ENCODE measurements around the gene USP22.

USP22 gene

GRCh38 chr17:20996724-20997615 lies 45.8 kb downstream of the USP22 start:
- Histone ChIP-seq H2AFZ (ENCODE audit: low read depth, low read length, severe bottlenecking) (no peak overlapping the region), H4K20me1 (ENCODE audit: low read depth, low read length) (peaks cover 5% of the 10 kb centered on the region; the same call in 1 of the 2 replicates), H3K27me3 (ENCODE audit: low read length) (no peaks in the 10 kb centered on the region), H3K4me2 (ENCODE audit: low read depth, low read length, poor library complexity, severe bottlenecking) (no peak overlapping the region), H3K9ac (ENCODE audit: low read length) (no peak overlapping the region), H3K4me3 (ENCODE audit: insufficient read depth, low read length, poor library complexity, severe bottlenecking) (no peak overlapping the region), H3K36me3 (ENCODE audit: low read length) (no peaks in the 10 kb centered on the region; the same call in 1 of the 2 replicates), H3F3A (ENCODE audit: insufficient read depth) (peaks cover 31% of the 10 kb centered on the region), H3K79me2 (ENCODE audit: insufficient read depth, low read length) (no peaks in the 10 kb centered on the region), H3K9me2 (replicated peaks; ENCODE audit: insufficient read depth, low read length) (no peaks in the 10 kb centered on the region), H3K9me3 (ENCODE audit: insufficient read depth, low read length) (no peaks in the 10 kb centered on the region), H3K27ac (ENCODE audit: low read depth, low read length) (no peak overlapping the region)
- no peak for TF ChIP-seq EZH2phosphoT487 (conservative IDR thresholded peaks at IDR 0.05; ENCODE audit: low read length)
- no peak for TF ChIP-seq CTCF (IDR thresholded peaks at IDR 0.05; ENCODE audit: insufficient read depth, low read length, poor library complexity, severe bottlenecking)

- Histone ChIP-seq H2AFZ (ENCODE audit: low read depth, low read length, severe bottlenecking) (no peak overlapping the region), H3K4me2 (ENCODE audit: low read depth, low read length, poor library complexity, severe bottlenecking) (no peak overlapping the region), H3K9me3 (ENCODE audit: insufficient read depth, low read length) (no peaks in the 10 kb centered on the region), H3F3A (ENCODE audit: insufficient read depth) (peaks cover 24% of the 10 kb centered on the region), H3K9me2 (replicated peaks; ENCODE audit: insufficient read depth, low read length) (no peaks in the 10 kb centered on the region), H4K20me1 (ENCODE audit: low read depth, low read length) (peaks cover 5% of the 10 kb centered on the region; the same call in 1 of the 2 replicates), H3K79me2 (ENCODE audit: insufficient read depth, low read length) (no peaks in the 10 kb centered on the region), H3K27me3 (ENCODE audit: low read length) (no peaks in the 10 kb centered on the region), H3K9ac (ENCODE audit: low read length) (no peak overlapping the region), H3K27ac (ENCODE audit: low read depth, low read length) (no peak overlapping the region), H3K36me3 (ENCODE audit: low read length) (no peaks in the 10 kb centered on the region; the same call in 1 of the 2 replicates), H3K4me3 (ENCODE audit: insufficient read depth, low read length, poor library complexity, severe bottlenecking) (no peak overlapping the region)
- TF ChIP-seq CTCF (IDR thresholded peaks at IDR 0.05; ENCODE audit: insufficient read depth, low read length, poor library complexity, severe bottlenecking) (no peak), EZH2phosphoT487 (conservative IDR thresholded peaks at IDR 0.05; ENCODE audit: low read length) (no peak)
Measured at GRCh38 chr17:20995873-20996723, 46.7 kb downstream of the USP22 start.

DNA sequence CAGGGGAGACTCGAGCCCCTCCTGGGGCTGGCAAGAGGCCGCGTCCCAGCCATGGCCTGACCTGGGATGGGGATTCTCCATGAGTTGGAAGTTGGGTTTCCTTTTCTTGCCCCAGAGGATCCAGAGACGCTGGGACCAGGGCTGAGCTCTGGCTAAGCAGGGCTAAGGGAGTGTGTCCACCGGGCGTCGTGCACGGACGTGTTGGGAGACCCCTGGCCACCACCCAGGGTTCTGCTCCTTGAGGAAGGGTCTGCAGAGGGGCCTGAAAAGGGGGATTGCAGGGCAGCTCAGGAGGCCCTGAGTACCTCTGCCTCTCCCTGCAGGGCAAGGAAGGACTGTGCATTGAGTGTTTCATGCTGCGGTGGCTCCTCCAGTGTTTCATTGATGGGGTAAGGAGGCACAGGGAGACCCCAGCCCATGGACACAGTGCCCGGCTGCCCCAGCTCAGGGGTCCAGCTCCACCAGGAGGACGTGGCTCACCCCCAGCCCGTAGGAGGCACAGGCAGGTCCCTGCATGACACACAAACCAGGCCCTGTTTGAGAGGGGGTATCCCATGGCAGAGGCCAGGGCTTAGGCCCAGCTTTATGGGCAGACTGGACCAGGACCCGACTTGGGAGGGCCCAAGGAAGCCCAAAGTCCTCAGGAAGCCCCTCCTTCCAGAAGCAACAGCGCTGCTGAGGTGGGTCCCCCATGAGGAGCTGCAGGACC lies 47.5 kb downstream of the USP22 start:
- Histone ChIP-seq H2AFZ (ENCODE audit: low read depth, low read length, severe bottlenecking) (no peak overlapping the region), H3K9ac (ENCODE audit: low read length) (no peak overlapping the region), H3K27me3 (ENCODE audit: low read length) (no peaks in the 10 kb centered on the region), H4K20me1 (ENCODE audit: low read depth, low read length) (peaks cover 5% of the 10 kb centered on the region; the same call in 1 of the 2 replicates), H3K4me2 (ENCODE audit: low read depth, low read length, poor library complexity, severe bottlenecking) (no peak overlapping the region), H3K36me3 (ENCODE audit: low read length) (no peaks in the 10 kb centered on the region; the same call in 1 of the 2 replicates), H3K4me3 (ENCODE audit: insufficient read depth, low read length, poor library complexity, severe bottlenecking) (no peak overlapping the region), H3K9me2 (replicated peaks; ENCODE audit: insufficient read depth, low read length) (no peaks in the 10 kb centered on the region), H3K27ac (ENCODE audit: low read depth, low read length) (no peak overlapping the region), H3F3A (ENCODE audit: insufficient read depth) (peaks cover 19% of the 10 kb centered on the region), H3K79me2 (ENCODE audit: insufficient read depth, low read length) (no peaks in the 10 kb centered on the region), H3K9me3 (ENCODE audit: insufficient read depth, low read length) (no peaks in the 10 kb centered on the region)
- TF ChIP-seq EZH2phosphoT487 (conservative IDR thresholded peaks at IDR 0.05; ENCODE audit: low read length), result no peak
- no peak for TF ChIP-seq CTCF (IDR thresholded peaks at IDR 0.05; ENCODE audit: insufficient read depth, low read length, poor library complexity, severe bottlenecking)

Measured in SU-DHL-6 (cell line).